NCI-H748 (cell line): Measurements from ENCODE around the gene RUNX1.

Source experiments
- DNase-seq: peaks from one replicate; lab custom pipeline; 2025; ENCODE audit not compliant: unreplicated experiment; lab: John Stamatoyannopoulos, UW

Gene RUNX1

DNA sequence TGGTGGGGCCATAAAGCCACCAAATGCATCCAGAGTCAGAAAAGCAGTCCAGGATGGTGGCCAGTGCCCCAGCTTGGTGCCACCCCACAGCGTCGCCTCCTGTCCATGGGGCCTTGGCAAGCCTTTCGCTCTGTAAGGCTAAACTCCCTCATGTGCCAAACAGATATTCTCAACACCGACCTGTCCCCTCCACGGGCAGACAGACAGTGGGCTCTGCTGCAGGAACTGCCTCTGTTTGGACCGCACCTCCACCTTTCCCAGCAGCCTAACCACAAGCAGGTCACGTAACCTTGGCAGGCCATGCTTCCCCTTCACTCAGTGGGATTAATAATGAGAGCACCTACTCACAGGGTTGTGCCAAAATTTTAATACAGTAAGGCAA is 11.7 kb downstream of the RUNX1 start:
- DNase-seq, result no peak

DNA sequence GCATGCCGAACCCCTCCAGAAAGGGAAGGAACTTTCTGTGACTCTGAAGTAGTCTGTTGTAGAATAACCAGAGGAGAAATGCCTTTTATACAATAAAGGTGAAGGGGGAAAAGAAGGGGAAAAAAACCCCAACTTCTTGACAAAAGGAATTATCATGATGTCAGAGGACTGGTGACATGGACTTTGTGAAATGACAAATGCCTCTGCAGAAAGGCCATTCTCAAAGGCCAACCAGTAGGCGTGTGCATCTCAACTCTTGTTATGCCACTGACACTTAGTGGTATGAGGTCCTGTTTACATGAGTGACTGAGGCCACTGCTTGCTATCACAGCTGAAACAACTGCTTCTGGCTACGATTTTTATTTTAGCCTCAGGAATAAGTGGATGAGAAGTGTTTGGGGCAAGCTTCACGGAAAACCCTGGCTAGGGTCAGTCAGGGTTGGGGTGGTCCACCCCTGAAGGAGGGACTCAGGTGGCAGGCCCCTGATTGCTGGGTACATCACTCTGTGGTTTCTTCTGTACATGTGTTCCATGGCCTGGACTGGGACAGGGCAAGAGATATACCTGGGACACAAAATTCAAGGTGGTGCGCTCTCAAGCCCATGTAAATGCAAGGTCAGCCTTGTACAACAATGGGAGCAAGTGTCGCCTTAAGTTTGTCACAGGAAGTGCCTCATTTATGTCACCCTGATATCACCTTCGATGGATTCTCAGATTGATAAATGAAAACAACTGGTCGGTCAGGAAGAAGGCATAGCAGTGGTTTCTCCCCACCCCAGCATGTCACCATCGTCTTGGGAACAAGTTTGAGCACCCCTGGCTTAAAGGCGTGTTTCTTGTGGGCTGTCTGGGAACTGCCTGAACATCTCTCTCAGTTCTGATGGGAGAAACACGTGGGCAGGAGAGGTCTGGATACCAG is 12.4 kb downstream of the RUNX1 start:
- no peak for DNase-seq

DNA sequence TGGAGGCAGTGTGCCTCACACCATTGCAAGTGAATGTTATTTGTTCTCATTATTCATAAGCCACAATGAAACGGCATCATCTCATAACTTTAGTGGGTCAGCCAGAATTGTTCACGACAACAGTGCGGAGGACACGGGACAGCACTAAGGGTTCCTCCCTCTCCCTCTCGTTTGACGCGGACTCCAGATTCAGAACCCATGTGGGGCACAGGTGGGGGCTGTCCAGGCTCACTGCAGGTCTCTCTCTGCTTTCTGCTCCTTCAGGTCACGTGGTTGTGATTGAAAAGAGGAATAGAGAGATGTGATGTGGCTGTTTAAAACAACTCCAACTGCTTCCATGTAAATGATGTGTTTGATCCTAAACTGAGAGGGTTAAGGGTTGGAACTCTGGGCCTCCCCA is 13.5 kb downstream of the RUNX1 start:
- no peak for DNase-seq

DNA sequence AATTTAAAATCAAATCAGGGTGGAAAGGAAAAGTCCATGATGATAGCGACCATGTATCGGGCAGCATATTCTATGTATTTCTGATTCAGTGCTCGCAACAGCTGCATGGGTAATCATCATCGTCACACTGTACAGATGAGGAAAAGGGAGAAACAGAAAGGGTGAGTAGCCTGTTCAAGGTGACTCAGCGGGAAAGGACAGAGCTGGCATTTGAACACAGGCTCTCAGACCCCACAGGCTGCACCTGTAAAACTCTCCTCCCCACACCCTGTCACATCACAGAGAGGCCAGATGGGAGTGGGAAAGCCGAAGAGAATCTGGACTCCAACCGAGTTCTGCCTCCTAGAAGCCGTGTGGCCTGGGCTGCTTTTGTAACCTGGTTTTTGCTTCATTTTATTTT is 14.0 kb downstream of the RUNX1 start:
- DNase-seq, result no peak

DNA sequence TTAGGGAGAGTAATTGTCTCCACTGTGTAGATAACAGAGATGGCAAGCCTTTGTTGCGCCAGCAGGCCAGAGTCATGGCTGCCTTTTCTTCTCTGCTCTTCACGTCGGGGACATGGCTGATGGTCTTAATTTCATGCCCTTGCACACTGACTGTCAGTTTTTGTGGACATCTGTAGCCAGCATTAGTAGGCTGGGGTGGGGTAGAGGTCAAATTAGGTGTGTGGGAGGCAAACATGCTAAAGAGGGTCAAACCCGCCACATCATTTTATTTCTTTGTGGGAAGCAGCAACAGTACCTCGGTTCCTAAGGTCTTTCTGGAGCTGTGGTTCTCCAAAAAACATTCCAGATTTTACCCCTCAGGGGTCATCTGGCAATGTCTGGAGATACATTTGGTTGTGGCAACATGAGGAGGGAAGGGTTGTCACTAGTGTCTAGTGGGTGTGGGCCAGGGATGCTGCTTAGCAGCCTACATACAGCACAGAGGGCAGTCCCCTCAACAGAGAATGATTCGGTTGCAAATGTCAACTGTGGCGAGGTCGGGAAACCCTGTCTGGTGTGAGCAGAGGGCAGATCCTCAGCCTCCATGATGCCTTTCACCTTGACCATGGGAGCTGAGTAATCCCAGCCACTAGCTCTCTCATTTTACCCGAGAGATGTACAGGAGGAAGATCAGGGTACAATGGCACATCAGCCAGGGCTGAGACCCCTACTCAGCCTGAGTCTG is 14.7 kb downstream of the RUNX1 start:
- DNase-seq, result no peak

DNA sequence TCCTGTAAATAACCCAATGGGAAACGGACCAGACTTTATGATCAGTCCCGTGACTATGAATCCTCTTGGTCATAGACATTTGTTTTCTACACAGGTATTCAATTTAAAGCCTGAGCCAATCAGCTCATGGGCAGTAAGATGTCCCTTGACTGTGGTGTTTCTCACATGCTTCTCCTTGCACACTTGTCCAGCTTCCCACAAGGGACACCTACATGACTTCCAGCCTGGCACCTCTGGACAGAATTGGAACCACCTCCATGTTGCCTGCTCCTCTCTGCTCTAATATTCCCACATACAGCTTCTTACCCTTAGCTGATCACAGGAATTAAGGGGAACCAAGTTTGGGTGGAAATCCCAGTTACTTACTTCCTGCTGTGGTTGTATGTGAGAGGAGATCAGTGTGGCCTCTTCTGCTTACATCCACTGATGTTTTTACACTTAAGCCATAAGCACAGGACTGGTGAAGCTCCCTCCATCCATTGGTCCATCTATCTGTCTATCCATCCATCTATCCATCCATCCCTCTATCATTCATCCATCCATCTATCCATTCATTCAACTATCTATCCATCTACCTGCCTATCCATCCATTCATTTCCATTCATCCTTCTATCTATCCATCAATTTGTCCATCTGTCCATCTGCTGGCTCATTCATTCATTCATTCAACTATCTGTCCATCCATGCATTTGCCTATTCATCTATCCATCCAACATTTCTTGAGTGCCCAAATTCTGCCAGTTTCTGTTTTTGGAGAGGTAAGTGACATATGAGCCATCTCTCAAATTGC is 16.4 kb downstream of the RUNX1 start:
- DNase-seq, result no peak

DNA sequence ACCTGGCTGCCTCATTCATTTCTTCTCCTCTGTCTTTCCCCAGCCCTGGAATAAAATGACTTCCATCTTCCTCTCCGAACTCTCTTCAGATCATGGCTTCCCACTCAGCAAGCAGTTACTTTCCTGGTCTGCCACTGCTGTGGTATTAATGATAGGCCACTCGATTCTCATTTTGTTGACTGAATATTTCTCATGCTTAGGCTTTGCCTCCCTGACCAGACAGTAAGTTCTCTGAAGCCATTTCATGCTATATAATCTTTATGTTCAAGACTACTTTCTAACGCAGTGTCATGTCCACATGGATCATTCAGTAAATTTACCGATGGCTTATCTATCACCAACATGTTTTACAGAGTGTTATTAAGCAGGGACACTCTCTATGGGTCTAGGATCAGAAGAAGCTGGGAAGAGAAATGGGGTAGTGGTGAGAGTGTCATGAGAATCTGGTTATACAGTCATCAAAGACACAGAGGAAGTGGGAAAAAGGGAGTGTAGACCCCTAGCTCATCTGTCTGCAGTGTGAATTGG is 20.6 kb downstream of the RUNX1 start:
- no peak for DNase-seq

DNA sequence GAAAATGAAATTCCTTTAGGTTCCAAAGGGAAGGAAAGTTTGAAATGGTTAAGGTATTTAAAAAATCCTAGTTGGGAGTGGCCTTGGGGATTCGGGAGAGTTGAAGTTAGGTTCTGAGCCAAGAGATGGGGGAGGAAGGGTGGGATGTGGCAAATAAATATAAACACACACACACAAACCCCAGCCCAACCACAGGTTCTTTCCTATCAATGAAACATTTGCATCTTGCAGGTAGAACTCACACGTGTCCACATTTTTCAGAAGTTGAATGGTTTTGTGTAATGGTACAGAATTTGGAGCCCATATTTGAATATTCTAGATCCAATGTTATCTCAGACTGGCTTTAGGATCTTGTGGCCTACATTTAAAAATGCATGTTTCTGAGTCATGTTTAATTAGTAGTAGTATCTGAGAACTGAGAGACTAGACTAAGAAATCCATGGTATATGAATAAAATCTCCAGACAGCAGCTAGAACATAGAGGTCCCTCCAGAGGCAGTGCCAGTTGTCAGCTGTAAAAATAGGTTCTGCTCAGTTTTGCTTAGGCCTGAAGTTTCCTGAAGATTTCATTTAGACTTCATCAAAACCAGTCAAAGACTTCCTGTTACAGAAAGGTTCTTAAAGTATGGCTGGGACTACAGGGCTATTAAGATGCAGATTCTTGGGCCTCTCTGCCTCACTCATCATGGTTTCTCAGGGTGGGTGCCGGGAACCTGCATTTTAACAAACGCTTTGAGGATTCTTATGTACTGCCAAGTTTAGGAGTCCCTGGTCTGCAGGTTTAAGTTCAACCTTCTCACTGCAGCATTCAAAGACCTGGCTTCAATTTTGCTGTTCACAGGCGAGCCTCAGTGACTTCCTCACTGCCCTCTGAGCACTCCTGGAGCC is 21.3 kb downstream of the RUNX1 start:
- DNase-seq, result no peak

DNA sequence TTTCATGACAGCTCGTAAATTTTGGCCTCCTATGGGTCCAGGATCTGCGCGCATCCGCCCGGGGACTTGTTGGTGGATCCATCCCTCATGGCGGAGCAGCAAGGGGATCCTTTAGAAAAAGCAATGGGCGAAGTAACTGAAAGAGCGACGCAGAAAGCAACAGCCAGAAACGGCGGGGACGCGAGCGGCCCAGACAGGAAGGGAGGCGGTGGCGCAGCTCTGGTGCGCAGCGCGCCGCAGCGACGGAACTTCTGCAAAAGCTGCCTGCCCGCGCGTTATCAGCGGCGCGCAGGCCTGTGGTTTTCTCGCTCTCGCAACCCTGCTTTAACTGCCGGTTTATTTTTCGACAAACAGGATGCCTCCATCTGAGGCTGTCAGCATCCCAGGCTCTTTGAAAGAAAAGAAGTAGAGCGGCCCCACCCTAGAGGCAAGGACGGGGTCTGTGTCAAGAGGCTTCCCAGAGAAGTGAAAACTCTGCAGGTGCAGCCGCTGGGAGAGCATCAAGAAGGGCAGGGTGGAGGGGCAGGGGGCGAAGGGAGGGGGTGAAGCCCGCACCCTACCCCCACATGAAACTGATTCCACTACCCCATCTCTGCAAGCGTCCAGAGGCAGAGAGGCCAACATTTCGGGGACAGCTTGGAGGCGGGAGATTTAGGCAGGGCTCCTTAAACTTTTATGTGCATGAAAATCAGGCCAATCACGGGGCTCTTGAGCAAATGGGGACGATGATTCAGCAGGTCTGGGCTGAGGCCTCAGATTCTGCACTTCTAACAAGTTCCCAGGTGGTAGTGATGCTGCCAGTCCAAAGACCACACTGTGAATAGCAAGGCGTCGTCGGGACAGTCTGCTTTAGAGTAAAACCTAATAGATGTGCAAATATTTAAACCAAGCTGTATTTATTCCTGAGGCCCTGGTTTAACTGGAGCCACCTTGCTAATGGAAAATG is 22.2 kb downstream of the RUNX1 start:
- no peak for DNase-seq

DNA sequence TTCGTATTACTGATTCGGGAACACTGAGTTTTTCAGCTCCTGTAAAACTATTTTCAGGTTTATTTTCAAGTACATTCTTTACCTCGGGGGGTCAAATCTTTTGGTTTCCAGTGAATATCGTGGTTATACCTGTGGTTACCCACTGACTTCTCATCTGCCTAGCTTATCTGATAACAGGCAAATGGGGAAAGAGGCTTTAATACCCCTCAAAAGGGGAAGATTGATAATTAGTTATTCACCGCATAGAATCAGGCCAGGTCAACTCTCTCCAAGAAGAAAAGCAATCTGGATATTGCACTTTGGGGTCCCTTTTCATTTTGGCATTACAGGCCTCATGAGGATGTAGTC is 23.0 kb downstream of the RUNX1 start:
- DNase-seq, result no peak

DNA sequence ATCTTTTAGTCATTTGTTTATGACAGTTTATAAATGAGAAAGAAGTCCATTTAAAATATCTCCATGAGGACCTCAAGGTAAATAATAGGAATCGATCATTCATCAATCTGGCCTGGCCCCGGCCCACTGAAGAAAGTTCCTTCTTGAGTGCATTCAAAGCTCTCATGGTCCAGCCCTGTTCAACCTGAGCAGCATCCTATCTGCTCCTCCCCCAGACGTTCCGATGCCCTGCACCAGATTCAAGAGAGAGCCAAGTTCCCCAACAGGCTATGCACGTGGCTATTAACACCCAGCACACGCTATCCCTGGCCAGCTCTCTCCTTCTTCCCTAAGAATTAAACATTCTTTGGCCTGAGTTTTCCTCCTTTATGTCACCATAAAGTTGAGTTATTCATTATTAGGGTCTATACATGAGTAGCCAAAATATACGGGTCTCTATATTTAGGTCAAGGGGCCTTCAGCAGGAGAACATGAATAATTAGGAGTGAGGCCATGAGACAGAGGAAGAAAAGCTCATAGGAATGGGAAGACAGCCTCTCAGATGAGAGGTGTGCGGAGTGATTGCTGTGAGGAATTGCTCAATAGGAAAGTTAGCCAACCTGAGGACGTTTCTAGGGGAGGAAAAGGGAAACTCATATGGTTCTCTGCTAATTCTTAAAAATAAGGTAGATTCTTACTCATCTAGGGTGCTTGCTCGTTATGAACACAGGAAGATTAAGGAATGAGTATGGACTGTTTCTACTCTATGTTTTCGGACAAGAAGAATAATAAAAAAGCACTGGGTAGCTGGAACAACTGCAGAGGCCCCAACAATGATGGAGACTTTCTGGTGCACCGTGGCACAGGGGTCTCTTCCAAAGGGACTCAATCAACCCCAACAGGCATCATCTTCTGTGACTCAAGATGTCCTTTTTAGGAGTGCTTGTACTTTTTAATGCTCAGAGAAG is 23.6 kb downstream of the RUNX1 start:
- DNase-seq, result no peak

DNA sequence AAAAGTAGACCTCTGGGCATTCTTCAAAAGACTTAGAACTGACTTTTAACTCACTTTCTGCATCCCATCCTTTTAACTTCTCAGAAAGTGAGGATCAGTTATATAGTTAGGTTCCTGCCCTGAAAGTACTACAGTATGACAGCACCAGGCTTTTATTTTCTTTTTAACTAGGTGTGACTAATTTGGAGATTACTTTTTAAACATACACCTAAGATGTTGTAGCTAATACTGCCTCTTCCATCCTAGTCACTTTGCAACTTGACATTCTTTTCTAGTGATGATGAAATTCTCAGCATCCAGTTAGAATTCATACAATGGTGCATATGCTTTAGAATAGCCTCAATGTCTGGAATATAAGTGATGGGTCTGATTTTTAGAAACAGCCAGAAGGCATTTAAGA is 24.6 kb downstream of the RUNX1 start:
- DNase-seq, result no peak

DNA sequence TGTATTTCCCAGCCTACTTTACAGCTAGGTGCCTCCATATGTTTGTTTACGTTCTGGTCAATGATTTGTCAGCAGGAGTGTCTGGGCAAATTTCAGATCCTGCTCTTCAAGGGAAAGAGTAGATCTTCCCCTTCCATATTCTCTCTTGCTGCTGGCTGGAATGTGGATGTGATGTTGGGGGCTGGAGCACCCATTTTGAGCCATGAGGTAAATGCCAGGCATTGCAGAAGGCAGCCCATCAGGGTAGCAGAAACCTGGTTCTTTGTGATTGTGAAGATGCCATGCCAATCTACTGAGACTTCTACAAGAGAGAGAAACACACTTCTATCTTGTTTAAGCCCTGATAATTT is 25.1 kb downstream of the RUNX1 start:
- no peak for DNase-seq

DNA sequence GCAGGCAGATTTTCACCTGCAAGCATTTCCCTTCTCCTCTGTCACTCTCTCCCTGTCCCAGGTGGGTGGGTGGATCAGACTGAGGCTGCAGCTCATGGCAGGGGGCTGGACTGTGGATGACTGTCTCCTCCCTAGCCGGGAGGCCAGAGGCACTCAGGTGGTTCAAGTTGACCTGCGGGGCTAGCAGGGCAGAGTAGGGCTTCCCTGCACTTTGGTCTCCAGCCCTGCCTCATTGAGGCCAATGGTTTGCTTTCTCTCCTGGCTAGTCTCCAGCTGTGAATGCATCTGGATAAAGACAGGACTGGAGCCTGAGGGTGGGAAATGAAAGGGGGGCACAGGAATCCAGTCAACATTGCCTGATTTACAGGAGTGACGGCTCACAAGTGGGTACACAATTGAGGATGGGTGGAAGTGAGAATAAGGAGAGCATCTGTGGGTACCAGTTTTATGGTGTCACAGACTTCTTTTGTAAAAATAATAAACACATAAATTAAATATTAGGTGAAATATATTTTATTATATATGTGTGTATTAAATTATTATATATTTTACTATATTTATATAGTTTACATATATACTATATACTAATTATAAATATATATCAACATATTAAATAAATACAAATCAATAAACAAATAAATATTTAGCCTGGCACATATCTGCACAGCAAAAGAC is 25.6 kb downstream of the RUNX1 start:
- DNase-seq, result no peak

DNA sequence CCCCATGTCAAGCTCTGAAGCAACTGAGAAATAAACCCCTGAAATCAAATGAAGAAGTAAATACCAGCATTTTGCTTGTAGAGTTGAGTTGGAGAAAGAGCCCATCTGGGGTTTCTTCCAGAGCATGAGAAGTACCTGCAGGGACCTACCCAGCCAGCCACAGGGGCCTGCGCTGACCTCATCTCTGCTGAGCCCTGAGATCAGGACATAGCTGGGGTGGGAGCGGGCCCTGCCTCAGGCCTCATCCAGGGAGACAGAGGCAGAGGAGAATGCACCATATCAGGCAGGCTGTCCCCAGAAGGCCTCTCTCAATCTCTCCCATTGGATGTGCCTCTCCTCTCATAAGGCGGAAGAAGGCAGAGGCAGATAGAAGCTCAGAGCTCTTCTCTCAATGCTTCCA is 27.6 kb downstream of the RUNX1 start:
- DNase-seq, result no peak

DNA sequence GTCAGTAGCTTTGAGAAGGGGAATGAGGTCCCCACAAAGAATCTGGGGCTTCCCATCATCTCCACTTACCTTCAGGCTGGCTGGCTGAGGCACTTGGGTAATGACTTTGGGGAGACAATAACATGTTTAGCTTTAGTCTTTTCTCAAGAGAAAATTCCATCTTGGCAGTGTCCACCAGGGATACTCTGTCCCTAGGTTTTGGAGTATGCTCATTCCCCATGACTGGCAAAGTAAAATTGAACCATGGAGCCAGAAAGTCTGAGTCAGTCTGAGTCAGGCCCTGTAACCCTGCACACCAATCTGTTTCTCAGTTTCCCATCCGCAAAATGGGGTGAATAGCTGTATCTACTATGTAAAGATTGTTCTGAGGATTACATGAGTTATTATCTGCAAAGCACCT is 28.2 kb downstream of the RUNX1 start:
- no peak for DNase-seq

DNA sequence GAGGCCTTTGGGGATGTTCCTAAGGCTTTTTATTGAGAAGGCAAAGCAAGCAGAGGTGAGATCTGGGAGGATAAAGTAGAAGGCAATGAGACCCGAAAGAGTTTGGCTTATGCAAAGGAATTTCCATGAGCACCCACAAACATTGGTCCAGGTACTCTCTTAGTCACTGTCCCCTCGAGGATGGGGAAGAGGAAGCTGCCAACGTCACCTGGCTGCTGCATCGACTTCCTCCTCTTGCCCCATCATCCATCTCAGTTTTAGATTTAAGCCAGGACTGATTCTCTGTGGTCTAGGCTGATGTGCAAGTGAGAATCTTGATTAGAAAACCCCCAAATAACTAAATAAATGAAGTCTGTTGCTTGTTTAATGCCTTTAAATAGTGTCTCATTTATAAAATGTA is 28.7 kb downstream of the RUNX1 start:
- no peak for DNase-seq

DNA sequence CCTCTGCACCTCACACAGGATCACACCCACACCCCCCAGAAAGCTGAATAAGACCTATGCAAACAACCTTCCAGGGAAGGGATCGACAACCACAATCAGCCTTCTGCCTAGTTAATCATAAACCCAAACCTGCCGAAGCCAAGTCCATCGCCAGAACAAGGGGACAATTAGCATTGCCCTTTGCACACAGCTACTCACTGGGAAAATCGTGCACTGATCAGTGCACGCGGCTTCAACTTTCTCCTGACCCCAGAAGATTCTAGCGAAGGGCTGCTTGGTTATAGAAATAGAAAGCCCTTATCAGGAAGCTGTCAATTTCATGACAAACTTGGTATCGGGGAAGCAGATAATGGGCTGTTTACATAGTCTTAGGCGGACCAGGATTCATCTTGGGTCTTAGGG is 29.5 kb downstream of the RUNX1 start:
- DNase-seq, result no peak
